Fibroblast of the aortic adventitia (primary cell): ENCODE data around the gene NEDD9. TPM values are rescaled to one million over a fixed set of nuclear protein-coding genes. Genes with fewer than 3 reads are reported as not detected.

Experiments used
- DNase-seq: peaks from one replicate; pipeline ENCODE4 v3.0.0-alpha.2; 2010; ENCODE audit warnings: low read depth
- H3K4me3 ChIP-seq: 2 replicates; pipeline ENCODE4 v1.5.1; 2011; ENCODE audit warnings: low read depth, mild to moderate bottlenecking, control low read depth, low read length, moderate library complexity
- CTCF ChIP-seq: IDR thresholded peaks from 2 replicates; pipeline ENCODE4 v1.5.1; 2011; ENCODE audit warnings: mild to moderate bottlenecking, low read length, control low read depth, inconsistent platforms; ENCODE audit not compliant: insufficient read depth
- total RNA-seq: library from RNA; depleted of rRNA; stranded (reverse); fragments of >200 nt; gene quantifications from 2 replicates; pipeline ENCODE4 v1.2.3, GENCODE V29; 2012; ENCODE audit warnings: low replicate concordance

Gene NEDD9
- total RNA-seq, 1 donor = 0.36 TPM

GRCh38 chr6:11218538-11219399 is 13.7 kb downstream of the NEDD9 start:
- no peak for DNase-seq
- H3K4me3 ChIP-seq = no peak overlapping the region
- no peak for TF ChIP-seq CTCF

DNA sequence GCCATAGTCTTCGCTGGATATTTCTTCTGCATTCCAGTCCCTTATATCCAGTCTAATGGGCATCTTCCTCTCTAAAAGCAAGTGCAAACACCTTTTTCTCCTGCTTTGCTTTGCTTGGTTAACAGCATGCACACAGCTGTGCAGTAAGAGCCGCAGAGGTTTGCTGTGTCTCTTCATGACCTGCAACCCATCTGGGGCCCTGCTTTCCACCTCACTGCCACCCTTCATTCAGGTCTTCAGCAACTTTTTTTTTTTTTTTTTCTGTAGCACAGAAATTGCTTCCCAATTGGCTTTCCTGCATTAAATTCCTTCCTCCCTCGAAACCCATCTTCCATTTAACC is 14.4 kb downstream of the NEDD9 start:
- no peak for DNase-seq
- no peak for TF ChIP-seq CTCF
- no peak overlapping the region for H3K4me3 ChIP-seq

DNA sequence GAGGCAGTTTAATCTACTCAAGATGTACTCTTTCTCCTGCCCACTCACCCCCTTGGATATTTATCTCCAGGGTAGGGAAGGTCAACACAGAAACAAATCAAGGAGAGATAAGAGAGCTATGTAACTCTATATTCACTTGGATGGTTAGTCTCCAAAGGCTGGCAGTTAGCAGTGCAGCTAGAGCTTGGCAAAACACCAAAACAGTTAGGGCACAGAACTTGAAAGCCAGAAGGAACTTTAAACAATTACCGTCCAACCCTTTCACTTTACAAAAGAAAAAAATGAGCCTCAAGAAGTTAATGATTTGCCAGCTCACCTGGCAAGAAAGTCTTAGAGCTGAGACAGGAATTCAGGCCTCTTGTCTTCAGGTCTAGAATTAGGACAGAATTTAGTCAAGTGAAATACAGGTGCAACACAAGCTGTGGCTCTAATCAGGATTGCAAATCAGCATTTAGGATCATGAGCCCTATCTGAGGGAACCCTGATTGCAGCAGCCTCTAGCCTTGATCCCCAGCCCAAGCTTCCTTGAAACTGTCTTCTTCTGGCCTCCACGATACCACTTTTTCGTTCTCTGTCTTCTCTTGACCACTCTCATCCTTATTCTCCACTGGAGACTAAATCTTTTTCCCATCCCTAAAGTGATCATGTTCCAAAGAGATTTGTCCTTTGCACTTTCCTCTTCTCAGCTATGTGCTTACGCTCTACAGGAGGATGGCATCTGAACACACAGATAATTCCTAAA is 14.9 kb downstream of the NEDD9 start:
- peak; percentile 25 for DNase-seq
- TF ChIP-seq CTCF = no peak
- H3K4me3 ChIP-seq = no peak overlapping the region

- no peak for DNase-seq
- TF ChIP-seq CTCF = no peak
- no peak overlapping the region for H3K4me3 ChIP-seq
Observed at GRCh38 chr6:11215773-11216172, 16.7 kb downstream of the NEDD9 start.

DNA sequence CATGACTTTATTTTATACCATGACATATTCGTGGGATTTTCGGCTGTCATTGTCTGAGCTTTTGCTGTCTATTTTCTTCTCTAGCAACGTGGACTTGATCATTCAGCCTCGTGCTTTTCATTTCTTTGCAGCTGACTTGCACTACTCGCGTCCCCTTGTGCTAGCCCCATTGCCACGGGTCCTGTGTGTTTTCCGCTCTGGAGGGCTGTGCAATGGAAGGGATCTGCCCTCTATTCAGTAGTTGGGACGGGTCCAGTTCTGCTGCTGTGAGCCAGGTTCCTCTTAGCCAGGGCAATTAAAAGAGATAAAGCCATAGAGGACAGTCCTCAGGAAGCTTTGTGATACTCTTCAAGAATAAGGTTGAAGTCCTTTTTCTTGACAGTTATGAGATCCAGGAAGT is 17.6 kb downstream of the NEDD9 start:
- DNase-seq = no peak
- H3K4me3 ChIP-seq = no peak overlapping the region
- no peak for TF ChIP-seq CTCF

DNA sequence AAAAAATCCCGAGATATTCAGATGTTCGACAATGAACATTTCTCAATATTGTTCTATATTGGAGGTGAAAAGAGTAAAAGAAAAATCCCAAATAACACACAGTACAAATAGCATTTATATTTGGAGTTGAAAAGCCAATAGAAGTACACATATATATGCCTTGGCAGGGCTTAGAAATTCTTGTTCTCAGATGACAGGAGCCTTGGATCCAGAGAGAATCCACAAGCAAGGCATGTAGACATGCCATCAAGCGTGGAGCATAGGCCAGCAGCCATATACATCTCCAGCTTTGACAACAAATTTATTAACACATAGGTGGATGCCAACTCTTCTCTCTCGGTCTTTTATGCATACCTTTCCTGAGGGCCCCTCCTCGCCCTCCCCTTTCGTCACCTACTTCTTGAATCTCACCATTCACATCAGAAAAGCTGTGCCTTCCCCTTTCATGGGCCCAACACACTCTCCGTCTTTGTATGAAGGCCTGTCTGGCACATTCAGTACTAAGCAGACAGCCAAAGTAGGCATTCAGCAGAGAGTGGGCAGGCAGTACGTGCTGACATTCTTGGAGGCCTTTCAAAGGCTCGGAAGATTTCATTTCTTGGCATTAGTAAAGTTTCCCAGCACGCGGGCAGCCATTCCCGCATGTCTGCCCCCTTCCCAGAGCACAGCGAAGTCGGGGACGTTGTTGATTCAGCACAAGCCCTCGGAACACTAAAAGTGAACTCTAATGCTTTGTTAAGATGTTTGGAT is 18.2 kb downstream of the NEDD9 start:
- no peak for TF ChIP-seq CTCF
- DNase-seq = no peak
- no peak overlapping the region for H3K4me3 ChIP-seq
